GM21367 (cell line): Measurements from ENCODE around the gene RSPH10B2.
"Not testable (repeated sequence)": the region's sequence is repeated elsewhere in the genome, so short reads cannot be mapped to it uniquely, and the experiment has no call there.

Experiments used
- ATAC-seq: cut with Tn5 transposase; IDR thresholded peaks from one replicate; pipeline ENCODE4 v1.9.1; 2021; ENCODE audit not compliant: unreplicated experiment

The RSPH10B2 gene

DNA sequence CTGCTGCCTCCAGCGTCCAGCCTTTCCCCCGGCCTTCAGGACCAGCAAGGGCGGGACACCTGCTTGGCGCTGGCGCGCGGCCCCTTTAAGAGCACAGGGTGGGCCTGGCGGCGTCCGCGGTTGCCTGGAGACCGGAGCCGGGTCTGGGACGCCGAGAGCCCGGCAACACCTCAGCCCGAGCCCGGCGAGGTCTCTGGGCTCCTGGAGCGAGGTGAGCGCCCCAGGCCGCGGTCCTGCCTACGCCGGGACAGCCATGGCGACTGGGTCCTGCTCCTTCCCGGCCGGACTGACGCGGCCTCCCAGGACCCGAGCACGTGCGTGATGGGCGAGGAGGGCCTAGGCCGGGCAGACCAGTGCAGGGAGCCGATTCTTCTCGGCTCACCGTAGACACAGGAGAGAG lies at the start of gene RSPH10B2:
Gene RSPH10B2 (plus strand): TSS at position 140 of the 400 bp plus-strand sequence. CDS start 3,575 bp downstream, outside the sequence.
- not testable (repeated sequence) for ATAC-seq

DNA sequence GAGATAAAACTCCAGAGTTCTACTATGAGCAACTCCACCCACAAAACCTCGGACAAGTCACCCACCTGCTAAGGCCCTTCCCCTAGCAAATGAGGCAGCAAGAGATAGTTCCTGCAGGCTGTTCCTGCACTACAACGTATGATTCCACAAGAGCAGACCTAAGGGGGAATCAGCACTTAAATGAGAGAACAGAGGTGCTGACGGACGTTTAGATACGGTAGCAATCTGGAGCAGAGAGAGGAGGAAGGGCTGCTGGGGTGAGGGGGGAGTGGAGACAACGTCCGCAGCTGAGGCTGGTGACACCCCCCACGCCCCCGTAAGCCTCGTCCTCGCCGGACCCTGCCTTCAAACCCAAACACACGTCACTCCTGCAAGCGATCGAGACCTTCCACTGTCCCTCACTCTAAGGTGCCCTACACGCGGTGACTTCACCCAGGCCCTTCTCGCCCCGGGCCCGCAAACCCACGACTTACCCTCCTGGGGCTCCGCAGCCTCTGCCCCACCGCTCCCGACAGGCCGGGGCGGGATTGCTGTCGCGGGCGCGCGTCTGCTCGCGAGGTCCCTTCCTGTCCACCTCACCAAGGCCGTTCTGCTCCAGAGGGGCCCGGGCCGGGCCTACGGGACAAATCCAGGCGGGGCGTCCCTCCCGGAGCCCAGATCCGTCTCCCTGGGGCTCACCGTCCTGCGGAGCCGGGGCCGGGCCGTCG lies 47.8 kb upstream of the RSPH10B2 start:
- peak; percentile 20 for ATAC-seq

DNA sequence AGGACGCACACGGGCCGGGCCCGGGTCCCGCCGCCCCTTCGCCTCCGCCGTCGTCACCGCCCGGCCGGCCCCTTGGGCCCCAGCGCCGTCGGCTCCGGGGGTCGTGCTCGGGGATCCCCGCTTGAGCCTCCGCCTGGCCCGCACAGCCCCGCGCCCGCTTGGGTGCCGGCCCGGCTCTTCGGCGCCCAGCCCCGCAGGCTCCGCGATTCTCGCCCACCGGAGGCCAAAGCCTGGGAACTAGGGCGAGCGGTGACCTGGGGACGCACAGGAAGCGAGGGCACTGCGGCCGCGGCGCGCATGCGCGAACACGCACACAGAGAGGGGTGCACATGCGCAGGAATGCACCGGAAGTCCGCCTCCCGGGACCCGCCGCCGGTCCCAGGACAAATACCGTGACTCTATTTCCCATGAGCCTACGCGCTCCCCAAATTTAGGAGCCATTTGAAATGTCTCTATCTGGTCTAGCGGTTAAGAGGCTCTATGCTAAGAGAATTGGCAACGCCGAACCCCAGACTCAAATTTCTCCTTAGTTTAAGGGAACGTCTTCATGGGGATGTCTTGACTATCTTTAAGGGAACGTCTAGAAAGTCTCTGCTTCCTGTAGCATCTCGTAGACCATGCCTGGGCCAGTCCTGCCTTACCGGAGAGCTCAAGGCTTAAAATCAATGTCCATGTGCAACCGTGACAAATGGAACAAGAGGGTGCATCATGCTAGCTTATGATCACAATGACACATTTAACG lies 47.1 kb upstream of the RSPH10B2 start, which contains the start of gene ZNF12:
Gene ZNF12 (minus strand): TSS at position 282 of the 742 bp plus-strand sequence. CDS start 1,774 bp downstream, outside the sequence.
- ATAC-seq, result peak; percentile 90

DNA sequence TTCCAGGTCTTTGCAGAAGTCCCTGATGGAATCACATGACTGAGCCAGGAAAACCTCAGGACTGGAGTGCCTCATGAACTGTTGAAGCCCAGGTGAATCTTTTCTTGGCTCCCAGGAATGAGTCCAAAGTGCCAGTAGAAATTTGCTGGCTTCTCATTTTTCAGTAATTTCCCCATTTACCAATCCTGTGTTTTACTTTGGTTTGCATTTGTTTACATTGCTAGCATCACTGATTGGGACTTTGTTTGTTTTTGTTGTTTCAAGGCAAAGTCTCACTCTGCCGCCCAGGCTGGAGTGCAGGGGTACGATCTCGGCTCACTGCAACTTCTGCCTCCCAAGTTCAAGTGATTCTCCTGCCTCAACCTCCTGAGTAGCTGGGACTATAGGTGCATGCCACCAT lies 45.6 kb upstream of the RSPH10B2 start:
- ATAC-seq, result no peak

DNA sequence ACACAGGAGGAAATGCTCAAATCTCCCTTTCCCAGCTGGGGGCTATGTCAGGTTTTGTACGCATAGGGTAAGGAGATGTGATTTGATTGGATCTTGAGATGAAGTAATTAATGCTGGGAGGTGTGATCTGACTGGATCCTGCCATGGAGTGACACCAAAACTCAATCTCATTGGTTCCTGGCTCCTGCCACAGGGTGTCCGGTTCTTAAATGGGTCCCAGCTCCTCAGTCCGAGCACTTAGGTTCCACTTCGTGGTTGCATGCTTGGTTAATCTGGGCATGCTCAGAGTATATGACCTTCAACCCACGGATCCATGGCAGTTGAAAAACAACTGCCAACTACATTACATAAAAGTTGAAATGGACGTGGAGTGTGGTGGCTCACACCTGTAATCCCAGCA lies 44.1 kb upstream of the RSPH10B2 start:
- no peak for ATAC-seq

DNA sequence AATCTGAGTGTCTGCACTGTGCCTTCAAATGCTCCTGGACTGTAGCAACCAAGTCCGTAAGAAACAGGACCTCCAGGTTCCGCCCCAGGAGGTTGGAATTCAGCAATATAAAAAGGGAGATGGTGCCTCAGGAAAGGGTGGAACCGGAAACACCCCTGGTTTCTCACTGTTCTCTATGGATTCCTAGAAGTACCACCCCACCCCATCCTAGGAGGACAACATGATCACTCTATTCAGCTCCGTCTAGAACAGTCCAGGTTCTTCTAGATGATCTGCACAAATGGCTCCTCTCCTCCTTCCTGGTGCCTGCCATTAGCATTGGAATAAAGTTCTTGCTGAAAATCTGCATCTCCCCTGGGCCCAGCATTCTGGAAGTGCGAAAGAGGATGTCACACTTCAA lies 39.5 kb upstream of the RSPH10B2 start:
- ATAC-seq, result no peak

DNA sequence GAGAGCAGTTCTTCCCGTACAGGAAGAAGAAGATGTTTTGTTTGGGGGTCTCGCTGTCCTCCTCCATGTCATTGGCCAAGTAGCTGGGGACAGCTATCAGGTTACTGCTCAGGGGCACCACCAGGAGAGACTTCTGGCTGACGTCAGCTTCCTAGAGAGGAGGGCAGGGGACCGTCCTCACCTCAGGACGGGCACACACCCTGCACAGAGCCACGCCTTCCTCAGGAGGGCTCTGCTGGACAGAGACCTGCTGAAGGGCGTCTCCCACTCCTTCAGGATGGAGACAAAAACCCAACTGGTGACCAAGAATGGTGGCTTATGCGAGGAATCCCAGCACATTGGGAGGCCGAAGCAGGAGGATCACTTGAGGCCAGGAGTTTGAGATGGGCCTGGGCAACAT lies 38.0 kb upstream of the RSPH10B2 start:
- ATAC-seq, result not testable (repeated sequence)

DNA sequence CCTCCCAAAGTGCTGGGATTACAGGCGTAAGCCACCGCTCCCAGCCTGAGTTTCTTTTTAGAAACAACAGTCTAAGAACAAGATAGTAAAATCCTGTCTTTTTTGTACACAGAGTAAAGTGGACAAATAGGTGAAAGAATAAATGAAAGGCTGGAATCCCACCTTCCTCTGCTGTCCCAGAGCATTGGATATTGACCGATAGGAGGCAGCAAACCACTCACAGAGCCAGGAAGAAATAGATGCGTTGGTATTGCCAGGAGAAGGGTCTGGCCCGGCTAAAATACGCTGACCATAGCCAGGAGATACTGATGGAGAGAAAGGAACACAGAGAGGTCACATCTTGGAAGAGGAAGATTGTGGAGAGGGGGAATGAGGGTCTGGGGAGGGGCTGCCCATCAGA lies 35.8 kb upstream of the RSPH10B2 start:
- ATAC-seq, result no peak

DNA sequence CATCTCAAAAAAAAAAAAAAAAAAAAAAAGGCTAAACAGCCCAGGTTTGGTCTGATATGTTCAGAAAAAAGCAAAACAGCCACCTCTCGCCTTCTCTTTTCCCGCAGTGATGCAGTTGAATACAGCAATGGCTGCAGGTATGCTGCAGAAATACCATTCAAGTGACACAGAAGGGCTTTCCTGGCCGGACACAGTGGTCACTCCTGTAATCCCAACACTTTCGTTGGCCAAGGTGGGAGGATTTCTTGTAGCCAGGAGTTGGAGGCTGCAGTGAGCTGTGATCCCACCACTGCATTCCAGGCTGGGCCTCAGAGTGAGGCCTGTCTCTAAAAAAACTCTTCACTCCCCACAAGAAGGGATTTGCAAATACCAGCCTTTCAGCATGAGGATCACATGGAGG lies 29.6 kb upstream of the RSPH10B2 start:
- ATAC-seq, result not testable (repeated sequence)

DNA sequence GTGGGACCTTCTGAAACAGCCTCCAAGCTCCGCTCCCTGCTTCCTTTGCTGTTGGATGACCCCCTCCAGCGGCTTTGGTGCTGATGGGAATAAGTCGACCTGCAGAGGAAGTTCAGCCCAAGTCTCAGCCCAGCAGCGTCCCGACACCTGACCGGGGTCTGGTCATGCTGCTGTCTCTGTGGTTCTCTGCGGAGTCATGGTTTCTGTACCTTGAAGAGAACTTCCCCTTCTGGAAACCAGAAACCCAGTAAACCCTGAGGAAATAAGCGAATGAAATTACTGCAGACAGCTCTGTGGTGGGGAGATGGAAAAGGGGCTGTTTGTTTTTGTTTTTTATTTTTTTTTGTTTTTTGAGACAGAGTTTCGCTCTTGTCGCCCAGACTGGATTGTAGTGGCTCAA lies 28.9 kb upstream of the RSPH10B2 start:
- ATAC-seq, result peak; percentile 70

DNA sequence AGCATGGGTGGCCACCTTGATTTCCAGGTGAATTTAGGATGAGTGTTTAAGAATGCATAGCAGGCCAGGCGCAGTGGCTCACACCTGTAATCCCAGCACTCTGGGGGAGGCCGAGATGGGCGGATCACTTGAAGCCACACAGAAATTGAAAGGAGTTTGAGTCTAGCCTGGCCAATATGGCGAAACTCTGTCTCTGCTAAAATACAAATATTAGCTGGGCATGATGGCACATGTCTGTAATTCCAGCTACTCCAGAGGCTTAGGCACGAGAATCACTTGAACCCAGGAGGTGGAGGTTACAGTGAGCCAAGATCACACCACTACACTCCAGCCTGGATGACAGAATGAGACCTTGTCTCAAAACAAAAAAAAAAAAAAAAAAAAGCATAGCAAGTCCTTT lies 27.6 kb upstream of the RSPH10B2 start:
- not testable (repeated sequence) for ATAC-seq

DNA sequence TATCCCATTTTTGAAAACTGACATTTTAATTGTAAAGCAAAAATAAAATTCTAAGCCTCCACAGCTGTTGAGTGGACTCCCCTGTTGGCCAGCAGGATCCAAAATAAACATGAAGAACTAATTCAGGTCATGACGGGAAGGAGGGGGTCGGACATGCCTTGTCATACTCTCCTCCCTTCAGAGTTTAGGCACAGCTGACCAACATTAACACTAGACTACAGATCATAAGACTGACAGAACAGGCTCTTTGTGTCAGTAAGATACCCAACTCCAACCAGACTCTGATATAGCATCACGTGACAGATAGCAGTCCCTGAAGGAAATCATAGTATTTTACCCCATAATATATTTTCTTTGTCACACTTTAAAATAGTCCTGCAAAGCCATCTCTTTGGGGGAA lies 26.2 kb upstream of the RSPH10B2 start:
- no peak for ATAC-seq

DNA sequence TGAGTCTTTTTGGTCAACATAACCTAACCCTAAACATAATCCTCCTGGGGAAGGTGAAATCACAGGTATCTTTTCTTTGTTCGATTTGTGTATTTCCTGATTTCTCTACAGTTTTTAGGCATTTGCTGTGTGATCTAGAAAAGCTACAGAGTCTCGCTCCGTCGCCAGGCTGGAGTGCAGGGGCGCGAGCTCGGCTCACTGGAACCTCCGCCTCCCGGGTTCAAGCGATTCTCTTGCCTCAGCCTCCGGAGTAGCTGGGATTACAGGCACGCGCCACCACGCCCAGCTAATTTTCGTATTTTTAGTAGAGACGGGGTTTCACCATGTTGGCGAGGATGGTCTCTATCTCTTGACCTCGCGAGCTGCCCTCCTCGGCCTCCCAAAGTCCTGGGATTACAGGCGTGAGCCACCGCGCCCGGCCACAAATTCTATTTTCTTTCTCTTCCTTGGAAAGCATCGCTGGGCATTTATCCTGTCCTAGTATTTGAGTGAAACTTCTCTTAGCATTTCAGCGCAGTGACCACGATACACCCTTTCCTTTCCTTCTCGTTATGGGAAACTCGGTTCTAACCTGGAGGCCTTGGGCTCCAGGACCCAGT lies 24.9 kb upstream of the RSPH10B2 start:
- ATAC-seq, result not testable (repeated sequence)

DNA sequence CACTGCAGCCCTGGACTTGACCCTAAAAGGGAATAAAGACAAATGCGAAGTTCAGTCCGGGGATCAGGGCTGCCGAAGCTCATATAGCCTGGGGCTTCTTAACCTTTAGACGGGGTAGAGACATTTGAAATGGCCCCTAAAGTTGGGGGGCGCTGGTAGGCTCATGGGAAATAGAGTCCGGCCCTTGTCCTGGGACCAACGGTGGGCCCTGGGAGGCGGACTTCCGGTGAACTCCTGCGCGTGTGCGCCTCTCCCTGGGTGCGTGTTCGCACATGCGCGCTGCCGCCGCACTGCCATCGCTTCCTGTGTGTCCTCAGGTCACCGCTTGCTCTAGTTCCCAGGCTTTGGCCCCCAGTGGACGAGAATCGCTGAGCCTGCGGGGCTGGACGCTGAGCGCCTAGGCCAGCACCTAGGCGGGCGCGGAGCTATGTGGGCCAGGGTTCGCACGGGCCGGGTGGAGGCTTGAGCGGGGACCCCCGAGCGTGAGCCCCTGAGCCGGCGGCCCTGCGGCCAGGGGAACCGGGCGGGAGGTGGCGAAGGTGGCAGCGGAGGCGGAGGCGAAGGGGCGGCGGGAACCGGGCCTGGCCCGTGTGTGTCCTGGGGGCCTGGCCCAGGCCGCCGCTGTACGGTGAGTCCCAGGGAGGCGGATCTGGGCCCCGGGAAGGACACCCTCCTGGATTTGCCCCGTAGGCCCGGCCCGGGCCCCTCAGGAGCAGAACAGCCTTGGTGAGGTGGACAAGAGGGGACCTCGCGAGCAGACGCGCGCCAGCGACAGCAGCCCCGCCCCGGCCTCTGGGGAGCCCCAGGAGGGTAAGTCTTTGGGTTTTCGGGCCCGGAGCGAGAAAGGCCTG lies 24.2 kb upstream of the RSPH10B2 start:
- ATAC-seq, result peak; percentile 88

DNA sequence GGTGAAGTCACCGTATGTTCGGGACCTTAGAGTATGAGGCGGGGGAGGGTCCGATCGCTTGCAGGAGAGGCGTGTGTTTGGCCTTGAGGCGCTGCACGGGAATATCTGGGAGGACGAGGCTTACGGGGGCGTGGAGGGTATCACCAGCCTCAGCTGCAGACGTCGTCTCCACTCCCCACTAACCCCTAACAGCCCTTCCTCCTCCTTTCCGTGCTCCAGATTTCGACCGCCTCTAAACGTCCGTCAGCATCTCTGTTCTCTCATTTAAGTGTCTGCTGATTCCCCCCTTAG lies 23.6 kb upstream of the RSPH10B2 start:
- ATAC-seq, result no peak

DNA sequence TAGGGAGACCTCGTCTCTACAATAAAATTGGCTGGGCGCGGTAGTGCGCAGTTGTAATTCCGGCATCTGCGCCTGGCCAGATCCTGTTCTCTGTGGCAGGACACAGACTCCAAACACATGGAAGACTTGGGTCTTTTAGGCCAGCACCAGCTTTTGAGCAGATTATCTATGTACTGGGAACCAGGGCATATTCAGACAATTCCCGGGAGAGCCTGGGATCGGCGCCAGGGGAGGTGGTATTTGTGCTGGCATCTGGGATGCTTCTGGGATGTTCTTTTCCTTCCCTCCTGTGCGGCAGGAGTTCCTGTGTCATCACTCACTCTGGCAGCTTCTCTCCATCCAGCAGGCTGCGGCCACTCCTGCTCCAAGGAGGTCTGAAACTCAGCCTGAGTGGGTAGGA lies 15.5 kb upstream of the RSPH10B2 start:
- ATAC-seq, result not testable (repeated sequence)

DNA sequence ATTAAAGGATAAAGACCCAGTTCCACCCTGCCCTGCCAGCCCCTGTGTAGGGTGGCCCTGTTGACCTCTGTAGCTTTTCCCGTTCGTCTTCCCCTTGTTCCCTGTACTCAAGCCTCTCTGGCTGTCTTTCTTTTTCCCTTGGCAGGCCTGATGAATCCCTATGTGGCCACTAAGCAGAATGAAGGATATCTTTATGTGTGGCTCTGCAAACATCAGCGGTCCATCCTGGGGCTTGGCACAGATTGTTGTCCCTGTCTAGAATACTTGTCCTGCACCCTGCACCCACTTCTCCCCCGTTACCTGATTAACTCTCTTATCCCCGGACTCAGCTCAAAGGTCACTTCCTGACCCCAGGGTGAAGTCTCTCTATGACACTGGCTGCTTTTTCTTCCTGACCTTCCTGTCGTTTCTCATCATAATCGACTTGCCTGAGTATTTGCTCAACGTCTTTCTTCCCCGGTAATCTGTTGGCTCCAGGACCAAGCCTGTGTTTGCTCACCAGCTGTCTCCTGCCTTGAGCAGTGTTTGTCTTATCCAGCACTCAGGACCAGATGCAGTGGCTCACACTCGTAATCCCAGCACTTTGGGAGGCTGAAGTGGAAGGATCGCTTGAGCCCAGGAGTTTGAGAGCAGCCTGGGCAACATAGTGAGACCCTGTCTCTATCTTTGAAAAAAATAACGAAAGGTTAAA lies 9.3 kb upstream of the RSPH10B2 start:
- ATAC-seq, result not testable (repeated sequence)

DNA sequence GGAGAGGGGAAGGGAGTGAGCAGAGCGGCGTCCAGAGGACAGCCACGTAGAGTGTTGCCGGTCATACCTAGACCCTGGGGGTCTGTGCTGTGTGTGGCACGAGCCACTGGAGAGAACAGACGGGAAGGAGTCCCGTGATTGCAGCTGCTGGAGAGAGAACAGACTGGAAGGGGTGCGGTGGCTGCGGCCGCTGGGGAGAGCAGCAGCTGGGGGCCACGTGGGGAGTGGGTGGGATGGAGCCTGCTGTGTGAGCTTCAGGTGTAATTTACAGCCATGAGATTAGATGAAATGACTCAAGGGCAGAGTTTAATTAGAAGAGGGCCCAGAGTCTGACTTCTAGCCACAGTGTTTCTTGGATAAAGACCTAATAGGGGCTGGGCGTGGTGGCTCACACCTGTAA lies 4.6 kb upstream of the RSPH10B2 start:
- ATAC-seq, result not testable (repeated sequence)

DNA sequence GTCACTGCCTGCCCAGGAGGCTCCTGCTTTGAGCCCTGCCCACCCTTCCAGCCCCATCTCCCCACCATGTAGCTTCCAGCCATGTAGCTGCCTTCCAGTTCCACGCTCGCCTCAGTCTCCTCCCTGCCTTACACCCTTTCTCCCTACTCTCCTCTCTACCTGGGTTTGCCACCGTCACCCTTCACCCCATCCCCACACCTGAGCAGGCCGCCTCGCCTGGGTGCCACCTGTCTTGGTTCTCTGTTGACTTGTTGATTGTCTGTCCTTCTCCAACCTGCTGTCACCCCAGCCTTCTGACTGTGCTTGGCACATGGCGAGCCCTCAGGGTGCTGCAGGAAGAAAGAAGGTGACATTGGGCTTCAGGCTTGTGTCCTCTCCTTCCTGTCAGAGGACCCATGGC lies 3.7 kb upstream of the RSPH10B2 start:
- not testable (repeated sequence) for ATAC-seq

DNA sequence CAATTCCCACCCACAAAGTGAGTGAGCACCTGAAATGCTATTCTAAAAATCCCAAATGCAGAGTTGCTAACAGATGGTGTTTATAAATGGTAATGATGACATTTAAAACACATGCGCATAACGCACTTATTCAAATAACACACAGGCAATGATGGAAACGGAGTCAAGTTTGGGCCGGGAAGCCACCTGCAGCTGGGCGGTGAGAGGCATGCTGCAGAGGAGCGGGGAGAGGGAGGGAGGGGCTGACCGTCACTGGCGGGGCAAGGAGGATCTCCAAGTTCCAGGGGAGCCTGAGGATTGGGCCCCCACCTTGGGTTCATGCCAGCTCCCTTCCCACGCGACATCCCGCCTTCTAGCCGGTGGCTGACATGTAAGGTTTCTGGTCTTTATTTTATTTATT lies 7.3 kb downstream of the RSPH10B2 start:
- ATAC-seq, result not testable (repeated sequence)

DNA sequence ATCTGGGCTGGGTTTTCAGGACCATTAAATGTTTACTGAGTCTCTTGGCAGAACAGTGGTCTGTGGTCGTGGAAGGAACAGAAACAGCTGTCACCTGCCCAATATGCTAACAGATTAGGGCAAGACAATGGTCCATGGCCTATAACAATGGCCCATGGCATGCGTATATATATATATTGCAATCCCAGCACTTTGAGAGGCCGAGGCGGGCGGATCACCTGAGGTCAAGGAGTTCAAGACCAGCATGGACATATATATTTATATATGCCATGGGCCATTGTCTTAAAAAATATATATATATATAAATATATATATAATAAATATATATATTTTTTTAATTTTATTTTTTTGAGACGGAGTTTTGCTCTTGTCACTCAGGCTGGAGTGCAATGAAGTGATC lies 27.7 kb downstream of the RSPH10B2 start:
- not testable (repeated sequence) for ATAC-seq
